ENCODE results near the gene PACSIN1.

The PACSIN1 gene

GRCh38 chr6:34572585-34572984 lies 106.7 kb downstream of the PACSIN1 start:
- H3K9ac ChIP-seq (ENCODE audit: insufficient read length): no peak overlapping the region
- no peaks in the 10 kb centered on the region for H3K36me3 ChIP-seq (ENCODE audit: insufficient read depth, low read length)
- no peaks in the 10 kb centered on the region for H3K9me3 ChIP-seq (ENCODE audit: low read depth, low read length)
- TF ChIP-seq POLR2AphosphoS5 (IDR thresholded peaks at IDR 0.05; ENCODE audit: borderline replicate concordance, low read depth, low read length): no peak
- TF ChIP-seq FOXP2 (optimal IDR thresholded peaks at IDR 0.05; ENCODE audit: control extremely low read depth, extremely low read length, insufficient read depth): no peak
- no peak for TF ChIP-seq EZH2 (IDR thresholded peaks at IDR 0.05)
- no peak for DNase-seq (ENCODE audit: low read depth, low spot score)
- H3K4me3 ChIP-seq: no peak overlapping the region
- no peak overlapping the region for H3K27ac ChIP-seq

- Histone ChIP-seq H3K9ac (ENCODE audit: insufficient read length) (no peak overlapping the region), H3K27ac (no peak overlapping the region), H3K36me3 (ENCODE audit: insufficient read depth, low read length) (no peaks in the 10 kb centered on the region), H3K4me3 (no peak overlapping the region), H3K9me3 (ENCODE audit: low read depth, low read length) (no peaks in the 10 kb centered on the region)
- TF ChIP-seq POLR2AphosphoS5 (IDR thresholded peaks at IDR 0.05; ENCODE audit: borderline replicate concordance, low read depth, low read length) (no peak), FOXP2 (optimal IDR thresholded peaks at IDR 0.05; ENCODE audit: control extremely low read depth, extremely low read length, insufficient read depth) (no peak), EZH2 (IDR thresholded peaks at IDR 0.05) (no peak)
- no peak for DNase-seq (ENCODE audit: low read depth, low spot score)
Measured at GRCh38 chr6:34573567-34574183, 107.8 kb downstream of the PACSIN1 start.

GRCh38 chr6:34574647-34575293 lies 108.9 kb downstream of the PACSIN1 start:
- DNase-seq (ENCODE audit: low read depth, low spot score): no peak
- Histone ChIP-seq H3K27ac (no peak overlapping the region), H3K9ac (ENCODE audit: insufficient read length) (no peak overlapping the region), H3K36me3 (ENCODE audit: insufficient read depth, low read length) (no peaks in the 10 kb centered on the region), H3K4me3 (no peak overlapping the region), H3K9me3 (ENCODE audit: low read depth, low read length) (no peaks in the 10 kb centered on the region)
- TF ChIP-seq POLR2AphosphoS5 (IDR thresholded peaks at IDR 0.05; ENCODE audit: borderline replicate concordance, low read depth, low read length): no peak
- TF ChIP-seq FOXP2 (optimal IDR thresholded peaks at IDR 0.05; ENCODE audit: control extremely low read depth, extremely low read length, insufficient read depth): no peak
- no peak for TF ChIP-seq EZH2 (IDR thresholded peaks at IDR 0.05)

GRCh38 chr6:34575326-34575725 lies 109.5 kb downstream of the PACSIN1 start:
- no peaks in the 10 kb centered on the region for H3K9me3 ChIP-seq (ENCODE audit: low read depth, low read length)
- H3K27ac ChIP-seq: no peak overlapping the region
- no peak for TF ChIP-seq EZH2 (IDR thresholded peaks at IDR 0.05)
- TF ChIP-seq POLR2AphosphoS5 (IDR thresholded peaks at IDR 0.05; ENCODE audit: borderline replicate concordance, low read depth, low read length): no peak
- TF ChIP-seq FOXP2 (optimal IDR thresholded peaks at IDR 0.05; ENCODE audit: control extremely low read depth, extremely low read length, insufficient read depth): no peak
- H3K9ac ChIP-seq (ENCODE audit: insufficient read length): no peak overlapping the region
- no peak for DNase-seq (ENCODE audit: low read depth, low spot score)
- no peaks in the 10 kb centered on the region for H3K36me3 ChIP-seq (ENCODE audit: insufficient read depth, low read length)
- no peak overlapping the region for H3K4me3 ChIP-seq

- Histone ChIP-seq H3K9me3 (ENCODE audit: low read depth, low read length) (no peaks in the 10 kb centered on the region), H3K9ac (ENCODE audit: insufficient read length) (no peak overlapping the region), H3K4me3 (no peak overlapping the region), H3K36me3 (ENCODE audit: insufficient read depth, low read length) (no peaks in the 10 kb centered on the region), H3K27ac (no peak overlapping the region)
- TF ChIP-seq POLR2AphosphoS5 (IDR thresholded peaks at IDR 0.05; ENCODE audit: borderline replicate concordance, low read depth, low read length) (no peak), EZH2 (IDR thresholded peaks at IDR 0.05) (no peak), FOXP2 (optimal IDR thresholded peaks at IDR 0.05; ENCODE audit: control extremely low read depth, extremely low read length, insufficient read depth) (no peak)
- DNase-seq (ENCODE audit: low read depth, low spot score): no peak
Measured at GRCh38 chr6:34576286-34576955, 110.5 kb downstream of the PACSIN1 start.

- no peak overlapping the region for H3K27ac ChIP-seq
- no peaks in the 10 kb centered on the region for H3K9me3 ChIP-seq (ENCODE audit: low read depth, low read length)
- H3K36me3 ChIP-seq (ENCODE audit: insufficient read depth, low read length): no peaks in the 10 kb centered on the region
- no peak overlapping the region for H3K4me3 ChIP-seq
- TF ChIP-seq EZH2 (IDR thresholded peaks at IDR 0.05) (no peak), POLR2AphosphoS5 (IDR thresholded peaks at IDR 0.05; ENCODE audit: borderline replicate concordance, low read depth, low read length) (no peak), FOXP2 (optimal IDR thresholded peaks at IDR 0.05; ENCODE audit: control extremely low read depth, extremely low read length, insufficient read depth) (no peak)
- no peak for DNase-seq (ENCODE audit: low read depth, low spot score)
- H3K9ac ChIP-seq (ENCODE audit: insufficient read length): no peak overlapping the region
Measured at GRCh38 chr6:34578445-34579262, 112.8 kb downstream of the PACSIN1 start.

GRCh38 chr6:34580707-34581560 lies 115.1 kb downstream of the PACSIN1 start:
- Histone ChIP-seq H3K9me3 (ENCODE audit: low read depth, low read length) (no peaks in the 10 kb centered on the region), H3K9ac (ENCODE audit: insufficient read length) (no peak overlapping the region), H3K27ac (no peak overlapping the region), H3K4me3 (no peak overlapping the region), H3K36me3 (ENCODE audit: insufficient read depth, low read length) (no peaks in the 10 kb centered on the region)
- no peak for DNase-seq (ENCODE audit: low read depth, low spot score)
- TF ChIP-seq EZH2 (IDR thresholded peaks at IDR 0.05) (no peak), POLR2AphosphoS5 (IDR thresholded peaks at IDR 0.05; ENCODE audit: borderline replicate concordance, low read depth, low read length) (no peak), FOXP2 (optimal IDR thresholded peaks at IDR 0.05; ENCODE audit: control extremely low read depth, extremely low read length, insufficient read depth) (no peak)

All from SK-N-MC (cell line).